Lower leg skin (tissue), 4 donors: ENCODE measurements around the gene STAC3. TPM values are rescaled to one million over a fixed set of nuclear protein-coding genes. Genes with fewer than 3 reads are reported as not detected.

Experiments
- DNase-seq, 2 donors: peaks; one replicate each; pipeline ENCODE4 v3.0.0-alpha.2; 2019; ENCODE audit warnings: low spot score in 2 of 2
- H3K4me3 ChIP-seq: fragments of 200-600 bp; sonication (generic); 2 replicates; pipeline ENCODE4 v1.5.1; 2017; ENCODE audit warnings: mild to moderate bottlenecking, low read depth; ENCODE audit not compliant: poor library complexity, severe bottlenecking
- POLR2A ChIP-seq, 2 donors: fragments of 450-650 bp; IDR thresholded peaks; one replicate each; pipeline ENCODE4 v1.6.1; 2016 to 2017; ENCODE audit warnings: antibody characterized with exemption in 2 of 2, mild to moderate bottlenecking in 1 of 2, moderate library complexity in 1 of 2
- WGBS, 2 donors: methylation state at CpG; one replicate each; pipeline ENCODE4 v1.1.5; 2018; 5-methylcytosine and 5-hydroxymethylcytosine counted together
- intact Hi-C: fragments of 100-400 bp; cut with DNase I; formaldehyde crosslinking; loops from one replicate; pipeline ENCODE4 v1.15.0; 2023; ENCODE audit warnings: low total_unique reads
- total RNA-seq, 4 donors: library from RNA; depleted of rRNA; stranded (reverse); fragments of >200 nt; gene quantifications; one replicate each; pipeline ENCODE4 v1.1.0, GENCODE V29; 2016
- TF ChIP-seq, protein P1 (sequence below), 3 donors: fragments of 450-650 bp; IDR thresholded peaks; one replicate each; pipeline ENCODE4 v1.5.1; 2016; ENCODE audit warnings: antibody characterized with exemption in 3 of 3, mild to moderate bottlenecking in 3 of 3, moderate library complexity in 2 of 3

Gene STAC3
- total RNA-seq, 4 donors from 2014 or later, result 0.71 to 3.8 (median 1.5) TPM

DNA sequence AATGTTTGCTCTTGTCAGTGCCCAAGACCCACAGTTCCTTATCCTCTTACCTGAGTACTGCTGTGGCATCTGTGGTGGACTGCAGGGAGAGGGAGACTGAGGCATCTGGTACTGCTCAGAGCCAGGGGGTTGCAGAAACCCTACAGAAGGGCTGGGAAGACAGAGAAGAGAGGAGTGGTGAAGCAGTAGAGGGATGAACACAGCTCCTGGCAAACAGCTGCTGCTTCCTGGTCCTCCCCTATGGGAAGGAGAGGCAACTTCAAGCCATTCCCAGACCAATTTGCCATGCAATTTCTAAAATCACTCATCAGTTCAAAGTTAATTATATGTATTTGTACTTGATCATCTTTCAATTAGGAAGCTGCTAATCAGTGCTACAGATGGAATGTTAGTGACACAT is 15.7 kb upstream of the STAC3 start:
- no peak for DNase-seq
- no peak overlapping the region for H3K4me3 ChIP-seq
- no peak for TF ChIP-seq POLR2A (IDR thresholded peaks at IDR 0.05)
- intact Hi-C loops, result no loop called here

DNA sequence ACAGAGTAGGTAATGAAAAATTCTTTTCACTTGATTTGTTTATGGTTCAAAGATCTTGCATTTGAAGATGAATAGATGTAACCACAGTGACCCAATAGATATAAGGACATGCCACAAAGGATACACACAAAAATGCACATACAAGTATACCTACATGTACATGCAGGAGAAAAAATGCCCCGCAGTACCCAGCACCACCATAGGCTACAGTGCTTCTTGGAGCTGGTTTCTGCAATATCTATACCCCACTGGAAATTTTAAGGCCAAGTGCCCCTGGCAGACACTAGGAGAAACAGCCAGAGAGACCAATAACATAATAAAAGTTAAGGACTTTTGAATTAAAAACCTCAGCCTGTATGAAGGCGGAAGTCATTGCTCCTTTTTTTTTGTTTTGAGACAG is 12.1 kb upstream of the STAC3 start:
- H3K4me3 ChIP-seq, result no peak overlapping the region
- no peak for DNase-seq
- intact Hi-C loops, result loop anchor here (5.0 kb wide), 1 partner anchor 189 kb away; no protein-coding TSS in a partner anchor
- TF ChIP-seq POLR2A (IDR thresholded peaks at IDR 0.05), result no peak
- TF ChIP-seq, protein P1, sequence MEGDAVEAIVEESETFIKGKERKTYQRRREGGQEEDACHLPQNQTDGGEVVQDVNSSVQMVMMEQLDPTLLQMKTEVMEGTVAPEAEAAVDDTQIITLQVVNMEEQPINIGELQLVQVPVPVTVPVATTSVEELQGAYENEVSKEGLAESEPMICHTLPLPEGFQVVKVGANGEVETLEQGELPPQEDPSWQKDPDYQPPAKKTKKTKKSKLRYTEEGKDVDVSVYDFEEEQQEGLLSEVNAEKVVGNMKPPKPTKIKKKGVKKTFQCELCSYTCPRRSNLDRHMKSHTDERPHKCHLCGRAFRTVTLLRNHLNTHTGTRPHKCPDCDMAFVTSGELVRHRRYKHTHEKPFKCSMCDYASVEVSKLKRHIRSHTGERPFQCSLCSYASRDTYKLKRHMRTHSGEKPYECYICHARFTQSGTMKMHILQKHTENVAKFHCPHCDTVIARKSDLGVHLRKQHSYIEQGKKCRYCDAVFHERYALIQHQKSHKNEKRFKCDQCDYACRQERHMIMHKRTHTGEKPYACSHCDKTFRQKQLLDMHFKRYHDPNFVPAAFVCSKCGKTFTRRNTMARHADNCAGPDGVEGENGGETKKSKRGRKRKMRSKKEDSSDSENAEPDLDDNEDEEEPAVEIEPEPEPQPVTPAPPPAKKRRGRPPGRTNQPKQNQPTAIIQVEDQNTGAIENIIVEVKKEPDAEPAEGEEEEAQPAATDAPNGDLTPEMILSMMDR (IDR thresholded peaks at IDR 0.05), result no peak
- 88 to 93% methylated on average over 2 of the region's 2 CpGs for WGBS, 2 donors

DNA sequence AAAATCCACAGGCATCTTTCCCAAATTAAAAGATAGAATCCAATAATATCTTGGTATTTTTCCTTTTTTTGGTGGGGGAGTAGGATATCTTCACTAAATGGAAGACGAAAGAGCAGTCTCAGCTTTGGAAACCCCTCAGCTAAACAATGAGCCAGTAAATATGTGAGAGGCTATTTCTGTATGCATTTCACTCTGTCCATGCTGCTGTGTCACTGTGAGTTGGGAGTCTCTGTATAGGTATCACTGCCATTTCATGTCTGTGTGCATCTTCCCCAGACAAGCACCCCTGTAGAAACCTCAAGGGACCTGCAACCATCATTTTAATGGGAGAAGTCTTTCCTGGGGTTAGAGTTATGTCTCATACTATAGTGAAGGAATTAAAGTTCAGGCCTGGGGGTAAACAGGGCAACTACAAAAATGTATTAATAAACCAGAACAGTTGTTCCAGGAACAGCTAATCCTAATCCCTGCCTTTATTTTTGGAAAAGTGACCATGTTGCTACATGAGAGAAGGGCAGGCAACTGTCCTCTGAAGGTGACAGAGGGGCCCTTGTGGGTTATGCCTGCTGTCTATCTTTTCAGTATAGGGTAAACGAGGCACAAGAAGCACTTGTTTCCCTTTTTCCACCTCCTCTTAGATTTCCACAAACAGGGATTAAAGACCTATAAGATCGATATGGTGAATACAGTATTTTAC is 11.3 kb upstream of the STAC3 start:
- intact Hi-C loops, result loop anchor here (5.0 kb wide), 1 partner anchor 190 kb away; no protein-coding TSS in a partner anchor
- H3K4me3 ChIP-seq, result no peak overlapping the region
- 88 to 93% methylated on average over 3 of the region's 3 CpGs for WGBS, 2 donors
- no peak for DNase-seq
- TF ChIP-seq POLR2A (IDR thresholded peaks at IDR 0.05), result no peak

DNA sequence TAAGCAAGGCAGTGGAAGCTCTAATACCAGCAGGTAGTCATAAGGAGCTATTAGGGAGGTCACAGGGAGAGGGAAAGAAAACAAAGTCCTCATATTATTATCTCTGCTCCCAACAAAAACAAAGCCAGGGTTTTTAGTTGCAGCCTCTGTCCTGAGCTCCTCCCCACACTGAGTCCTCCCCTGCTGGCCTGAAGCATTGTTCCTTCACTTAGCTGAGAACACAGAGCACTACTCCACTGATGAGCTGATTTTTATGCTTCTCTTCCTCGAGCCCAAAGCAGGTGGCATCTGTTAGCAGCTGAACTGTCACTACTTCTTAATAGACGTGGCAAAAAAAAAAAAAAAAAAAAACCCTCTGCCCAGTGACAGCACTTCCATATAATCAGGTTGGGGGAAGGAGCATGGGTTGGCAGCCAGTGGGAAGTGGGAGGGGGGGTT is 10.5 kb upstream of the STAC3 start:
- TF ChIP-seq, protein P1 (IDR thresholded peaks at IDR 0.05), result no peak
- TF ChIP-seq POLR2A (IDR thresholded peaks at IDR 0.05), result no peak
- H3K4me3 ChIP-seq, result no peak overlapping the region
- DNase-seq, result no peak
- intact Hi-C loops, result loop anchor here (5.0 kb wide), 1 partner anchor 191 kb away; no protein-coding TSS in a partner anchor
- 57 to 70% methylated on average over 2 of the region's 2 CpGs for WGBS, 2 donors

DNA sequence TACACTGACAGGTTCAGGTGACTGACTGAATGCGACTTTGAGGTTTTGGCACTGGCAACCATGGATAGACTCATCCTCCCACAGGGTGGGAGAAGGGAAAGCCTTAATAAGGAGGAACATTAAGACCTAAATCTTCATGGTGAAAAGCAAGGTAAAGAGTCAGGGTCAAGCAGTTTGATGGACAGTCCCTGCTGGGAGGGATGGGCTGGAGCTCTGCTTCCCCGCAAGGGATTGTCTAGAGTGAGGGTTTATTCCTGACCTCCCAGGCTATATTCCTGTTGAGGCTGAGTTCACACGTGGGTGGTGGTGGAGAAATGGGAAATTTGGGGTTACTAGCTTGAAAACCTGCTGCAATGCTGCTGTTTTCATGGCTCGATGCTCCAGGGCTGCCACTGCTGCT is 9.4 kb upstream of the STAC3 start:
- WGBS, 2 donors, result 86 to 88% methylated on average over 4 of the region's 4 CpGs
- no peak overlapping the region for H3K4me3 ChIP-seq
- no peak for DNase-seq
- intact Hi-C loops, result loop anchor here (5.0 kb wide), 1 partner anchor 192 kb away; no protein-coding TSS in a partner anchor
- TF ChIP-seq, protein P1 (IDR thresholded peaks at IDR 0.05), result no peak
- TF ChIP-seq POLR2A (IDR thresholded peaks at IDR 0.05), result no peak

DNA sequence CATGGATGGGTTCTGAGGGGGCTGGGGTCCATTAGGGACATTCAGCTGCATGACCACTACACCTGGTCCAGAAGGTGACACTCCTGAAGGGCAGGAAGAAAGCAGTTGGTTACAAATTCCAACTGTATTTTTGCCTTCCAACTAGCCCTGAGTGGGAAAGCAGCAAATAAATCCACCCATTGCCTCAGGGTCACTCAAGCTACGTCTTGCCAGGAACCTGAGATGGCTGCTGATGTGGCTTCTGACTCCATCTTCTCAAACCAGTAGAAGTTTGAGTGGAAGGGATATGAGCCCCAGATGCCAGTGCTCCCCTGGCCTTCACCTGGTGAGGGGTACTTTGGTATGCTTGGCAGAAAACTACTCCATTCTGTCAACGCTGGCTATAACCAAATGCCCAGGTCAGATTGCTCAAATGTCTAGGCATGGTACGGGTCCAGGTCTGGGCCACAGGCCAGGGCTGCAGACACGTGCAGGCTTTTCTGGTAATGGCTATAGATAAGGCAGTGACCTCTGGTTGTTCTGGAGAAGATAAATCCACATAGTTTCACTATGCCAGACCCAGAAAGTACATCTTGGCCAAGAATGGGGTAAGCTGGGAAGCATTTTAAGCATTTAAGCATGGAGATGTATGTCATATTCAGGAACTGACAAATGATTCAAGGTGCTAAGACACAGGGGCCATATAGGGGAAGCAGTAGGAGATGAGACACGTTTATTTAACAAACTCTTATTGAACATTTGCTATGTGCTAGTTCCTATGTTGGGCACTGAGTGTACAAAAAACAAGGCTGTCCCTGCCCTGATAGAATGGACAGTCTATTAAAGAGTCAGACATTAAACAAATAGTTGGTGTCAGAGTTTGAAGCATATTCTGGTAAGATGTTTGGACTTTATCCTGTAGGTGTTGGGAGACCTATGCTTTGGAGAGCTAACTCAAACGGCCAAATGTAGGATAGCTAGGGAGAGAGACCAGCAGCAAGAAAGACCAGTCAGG is 8.3 kb upstream of the STAC3 start:
- peak in 1 of 2 donors; percentile 32 for DNase-seq
- TF ChIP-seq, protein P1 (IDR thresholded peaks at IDR 0.05), result no peak
- no peak for TF ChIP-seq POLR2A (IDR thresholded peaks at IDR 0.05)
- no peak overlapping the region for H3K4me3 ChIP-seq
- intact Hi-C loops, result no loop called here
- 72 to 79% methylated on average over 6 of the region's 6 CpGs for whole genome bisulfite sequencing, 2 donors
